ENCODE data around the gene OR1N1. TPM values are rescaled to one million over a fixed set of nuclear protein-coding genes. Genes with fewer than 3 reads are reported as not detected.
A peak's percentile ranks its signal among the peaks of the same experiment; 100 is the strongest.
"Not testable (repeated sequence)": the region's sequence is repeated elsewhere in the genome, so short reads cannot be mapped to it uniquely, and the experiment has no call there.

The OR1N1 gene, protein sequence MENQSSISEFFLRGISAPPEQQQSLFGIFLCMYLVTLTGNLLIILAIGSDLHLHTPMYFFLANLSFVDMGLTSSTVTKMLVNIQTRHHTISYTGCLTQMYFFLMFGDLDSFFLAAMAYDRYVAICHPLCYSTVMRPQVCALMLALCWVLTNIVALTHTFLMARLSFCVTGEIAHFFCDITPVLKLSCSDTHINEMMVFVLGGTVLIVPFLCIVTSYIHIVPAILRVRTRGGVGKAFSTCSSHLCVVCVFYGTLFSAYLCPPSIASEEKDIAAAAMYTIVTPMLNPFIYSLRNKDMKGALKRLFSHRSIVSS
- polyA plus RNA-seq, result not detected

DNA sequence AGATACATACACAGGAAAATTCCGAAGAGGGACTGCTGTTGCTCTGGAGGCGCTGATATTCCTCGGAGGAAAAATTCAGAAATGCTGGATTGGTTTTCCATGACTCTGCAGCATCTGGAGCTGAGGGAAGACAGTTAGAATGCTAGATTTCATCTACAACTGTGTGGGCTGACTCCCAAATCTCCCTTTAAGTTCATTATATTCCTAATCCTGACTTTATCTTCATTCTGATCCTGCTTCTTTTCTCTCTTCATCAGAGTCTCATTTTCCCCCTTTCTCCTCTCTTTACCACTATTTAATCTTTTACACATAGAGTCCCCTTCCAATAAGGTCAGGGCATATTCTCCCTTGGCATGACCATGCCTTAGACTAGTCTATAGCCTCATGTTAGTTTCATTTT lies at the start of gene OR1N1:
OR1N1 (minus strand) TSS at position 101 of the 400 bp plus-strand sequence; CDS start at position 101, 0 bp downstream.
- H3K9me3 Mint-ChIP-seq, result no peaks in the 10 kb centered on the region
- peaks cover 17% of the 10 kb centered on the region for H3K27me3 Mint-ChIP-seq
- H3K4me1 Mint-ChIP-seq, result no peaks in the 10 kb centered on the region
- H3K27ac Mint-ChIP-seq, result no peak within 1 kb of the TSS
- H3K36me3 Mint-ChIP-seq, result peaks cover 2% of the 10 kb centered on the region
- no peak within 1 kb of the TSS for H3K4me3 Mint-ChIP-seq

DNA sequence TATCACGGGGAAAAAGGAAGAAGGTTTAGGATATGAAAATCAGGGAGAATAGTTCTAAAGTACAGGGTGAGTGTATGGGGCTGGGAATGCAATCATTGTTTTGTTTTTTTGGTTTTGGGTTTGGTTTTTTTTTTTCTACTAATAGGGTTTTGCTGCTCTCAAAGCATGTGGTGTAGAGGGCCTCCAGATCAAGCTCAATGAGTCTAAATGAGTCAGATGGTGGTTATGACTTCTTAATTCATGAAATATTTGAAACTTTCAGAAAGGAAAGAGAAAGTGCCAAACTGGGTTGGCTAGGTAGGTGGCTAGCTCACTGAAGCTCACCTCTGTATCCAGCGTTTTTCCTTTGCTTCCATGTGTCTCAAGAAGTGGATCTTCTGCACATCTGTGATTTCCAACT lies 45.4 kb upstream of the OR1N1 start:
- Mint-ChIP-seq H3K27me3 (no peaks in the 10 kb centered on the region), H3K9me3 (peaks cover 0 to 3% (median 2%) of the 10 kb centered on the region in 3 donors), H3K4me1 (no peaks in the 10 kb centered on the region), H3K36me3 (peaks cover 4% of the 10 kb centered on the region), H3K27ac (peak overlapping the region in 1 of 3 donors; percentile 24), H3K4me3 (no peak overlapping the region)

DNA sequence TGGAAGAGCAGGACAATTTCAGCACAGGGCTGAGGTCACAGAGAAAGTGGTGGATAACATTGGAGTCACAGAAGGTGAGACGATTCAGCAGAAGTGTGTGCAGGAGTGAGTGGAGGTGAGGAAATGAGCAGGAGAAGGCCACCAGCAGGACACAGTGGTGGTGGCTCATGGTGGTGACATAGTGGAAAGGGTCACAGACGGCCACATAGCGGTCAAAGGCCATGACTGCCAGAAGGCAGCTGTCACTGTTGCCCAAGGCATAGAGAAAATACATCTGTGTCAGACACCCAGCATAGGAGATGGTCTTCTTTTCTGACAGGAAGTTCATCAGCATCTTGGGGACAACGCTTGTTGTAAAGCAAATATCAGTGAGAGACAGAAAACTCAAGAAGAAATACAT lies 40.8 kb upstream of the OR1N1 start:
- H3K36me3 Mint-ChIP-seq, result peaks cover 5% of the 10 kb centered on the region
- no peaks in the 10 kb centered on the region for H3K4me1 Mint-ChIP-seq
- no peak overlapping the region for H3K27ac Mint-ChIP-seq
- H3K9me3 Mint-ChIP-seq, result peaks cover 0 to 1% (median 1%) of the 10 kb centered on the region in 3 donors
- no peak overlapping the region for H3K4me3 Mint-ChIP-seq
- peaks cover 6% of the 10 kb centered on the region for H3K27me3 Mint-ChIP-seq

DNA sequence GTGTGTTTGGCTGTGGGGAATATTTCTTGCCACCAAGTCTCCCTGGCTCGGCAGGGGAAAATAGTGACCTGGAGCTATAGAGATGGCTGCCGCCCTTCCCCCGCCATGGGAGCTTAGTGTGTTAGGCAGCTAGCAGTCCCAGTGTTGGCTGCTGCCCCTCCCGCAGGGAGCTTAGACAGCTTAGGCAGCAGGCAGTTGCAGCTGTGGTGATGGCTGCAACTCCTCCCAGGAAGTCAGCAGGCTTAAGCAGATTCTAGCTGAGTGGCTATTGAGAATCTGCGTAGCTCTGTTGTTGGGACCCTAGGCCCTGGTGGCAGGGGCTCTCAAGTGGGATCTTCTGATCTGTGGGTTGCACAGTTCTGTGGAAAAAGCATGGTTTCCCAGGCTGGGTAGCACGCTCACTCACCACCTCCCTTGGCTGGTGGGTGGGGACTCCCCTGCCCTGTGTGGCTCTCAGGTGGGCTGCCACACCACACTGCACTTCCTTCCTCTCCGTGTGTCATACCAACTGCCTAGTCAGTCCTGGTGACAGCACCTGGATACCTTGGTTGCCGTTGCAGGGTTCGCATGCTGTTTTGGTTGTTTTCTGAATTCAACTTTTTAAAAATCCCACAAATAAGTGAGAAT lies 35.2 kb upstream of the OR1N1 start:
- no peak overlapping the region for H3K4me3 Mint-ChIP-seq
- no peak overlapping the region for H3K27ac Mint-ChIP-seq
- peaks cover 0 to 5% (median 0%) of the 10 kb centered on the region in 3 donors for H3K4me1 Mint-ChIP-seq
- H3K27me3 Mint-ChIP-seq, result peaks cover 13% of the 10 kb centered on the region
- H3K36me3 Mint-ChIP-seq, result peaks cover 3% of the 10 kb centered on the region
- H3K9me3 Mint-ChIP-seq, result peaks cover 4 to 7% (median 5%) of the 10 kb centered on the region in 3 donors

DNA sequence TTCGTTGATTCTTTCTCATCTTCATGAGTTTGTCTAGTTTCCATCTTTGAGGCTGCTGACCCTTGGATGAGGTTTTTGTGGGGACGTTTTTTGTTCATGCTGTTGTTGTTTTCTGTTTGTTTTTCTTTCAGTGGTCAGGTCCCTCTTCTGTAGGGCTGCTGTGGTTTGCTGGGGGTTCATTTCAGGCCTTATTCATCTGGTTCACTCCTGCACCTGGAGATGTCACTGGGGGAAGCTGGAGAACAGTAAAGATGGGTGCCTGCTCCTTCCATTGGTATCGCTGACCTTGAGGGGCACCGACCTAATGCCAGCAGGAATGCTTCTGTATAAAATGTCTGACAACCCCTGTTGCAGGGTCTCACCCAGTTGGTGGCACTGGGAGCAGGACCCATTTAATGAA lies 34.4 kb upstream of the OR1N1 start:
- H3K36me3 Mint-ChIP-seq, result peaks cover 3% of the 10 kb centered on the region
- H3K27ac Mint-ChIP-seq, result no peak overlapping the region
- H3K4me3 Mint-ChIP-seq, result no peak overlapping the region
- peaks cover 4 to 7% (median 5%) of the 10 kb centered on the region in 3 donors for H3K9me3 Mint-ChIP-seq
- peaks cover 0 to 5% (median 0%) of the 10 kb centered on the region in 3 donors for H3K4me1 Mint-ChIP-seq
- H3K27me3 Mint-ChIP-seq, result peaks cover 13% of the 10 kb centered on the region

DNA sequence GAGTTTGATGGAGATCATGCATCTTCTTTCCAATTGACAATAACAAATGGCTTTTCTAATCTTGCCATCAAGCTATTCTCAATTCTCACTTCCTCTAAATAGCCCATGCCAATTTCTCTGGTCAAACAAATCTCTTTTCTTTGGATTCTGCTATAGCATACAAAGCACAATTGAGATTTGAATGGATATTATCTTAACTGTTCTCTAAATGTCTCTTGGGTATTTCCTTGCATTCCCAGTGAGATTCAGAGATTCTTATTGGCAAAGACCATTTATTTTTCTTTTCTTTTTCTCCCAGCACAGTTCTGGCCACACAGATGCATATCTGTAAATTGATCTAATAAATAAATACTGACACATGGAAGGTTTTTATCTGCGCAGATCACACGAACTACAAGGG lies 25.7 kb upstream of the OR1N1 start, which contains the start of gene OR1N2:
OR1N2 (plus strand) TSS at position 301 of the 400 bp plus-strand sequence. CDS start 100 bp downstream, outside the sequence.
- H3K36me3 Mint-ChIP-seq, result peaks cover 3% of the 10 kb centered on the region
- no peaks in the 10 kb centered on the region for H3K4me1 Mint-ChIP-seq
- peaks cover 0 to 11% (median 6%) of the 10 kb centered on the region in 3 donors for H3K9me3 Mint-ChIP-seq
- peaks cover 5% of the 10 kb centered on the region for H3K27me3 Mint-ChIP-seq
- H3K27ac Mint-ChIP-seq, result no peak within 1 kb of the TSS
- H3K4me3 Mint-ChIP-seq, result no peak within 1 kb of the TSS

DNA sequence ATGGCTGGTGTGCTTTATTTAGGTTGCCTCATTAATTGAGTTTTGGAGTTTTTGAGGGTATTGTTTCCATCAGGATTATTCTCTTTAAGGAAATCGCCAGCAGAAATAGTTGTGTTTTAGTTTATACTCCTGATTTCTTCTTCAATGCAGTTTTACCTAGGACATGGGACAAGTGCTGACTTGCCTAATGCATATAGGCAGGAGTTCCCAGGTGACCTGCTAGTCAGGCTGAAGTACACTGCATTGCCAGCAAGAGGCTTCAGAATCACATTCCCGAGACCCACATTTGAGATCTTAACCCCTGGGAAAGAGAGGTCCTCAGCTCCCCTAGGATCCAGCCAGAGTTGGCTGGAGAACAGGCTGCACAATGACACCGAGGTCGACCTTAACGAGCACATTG lies 24.3 kb upstream of the OR1N1 start:
- Mint-ChIP-seq H3K27me3 (peaks cover 7% of the 10 kb centered on the region), H3K4me3 (no peak overlapping the region), H3K27ac (no peak overlapping the region), H3K9me3 (peaks cover 0 to 11% (median 8%) of the 10 kb centered on the region in 3 donors), H3K4me1 (no peaks in the 10 kb centered on the region), H3K36me3 (peaks cover 3% of the 10 kb centered on the region)

DNA sequence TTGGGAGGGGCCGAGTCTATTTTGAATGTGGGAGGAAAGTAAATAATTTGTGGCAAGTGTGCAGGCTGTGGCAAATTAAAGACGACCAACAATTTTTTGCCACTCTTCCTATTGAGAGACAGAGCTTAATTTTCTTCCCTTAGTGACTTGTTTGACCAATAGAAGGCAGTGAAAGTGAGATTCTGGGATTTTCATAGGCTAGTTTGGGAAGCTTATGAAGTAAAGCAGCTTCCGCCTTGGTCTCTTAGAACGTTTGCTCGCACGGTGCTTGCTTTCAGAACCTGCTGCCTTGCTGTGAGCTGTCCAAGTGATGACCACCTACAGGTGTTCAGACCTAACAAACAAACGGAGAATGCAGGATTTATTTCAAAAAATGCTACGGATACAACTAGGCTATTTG lies 19.1 kb upstream of the OR1N1 start:
- Mint-ChIP-seq H3K27ac (no peak overlapping the region), H3K27me3 (peaks cover 4% of the 10 kb centered on the region), H3K36me3 (peaks cover 3% of the 10 kb centered on the region), H3K4me3 (peak overlapping the region in 1 of 4 donors; percentile 44), H3K9me3 (peaks cover 0 to 11% (median 8%) of the 10 kb centered on the region in 3 donors), H3K4me1 (no peaks in the 10 kb centered on the region)

DNA sequence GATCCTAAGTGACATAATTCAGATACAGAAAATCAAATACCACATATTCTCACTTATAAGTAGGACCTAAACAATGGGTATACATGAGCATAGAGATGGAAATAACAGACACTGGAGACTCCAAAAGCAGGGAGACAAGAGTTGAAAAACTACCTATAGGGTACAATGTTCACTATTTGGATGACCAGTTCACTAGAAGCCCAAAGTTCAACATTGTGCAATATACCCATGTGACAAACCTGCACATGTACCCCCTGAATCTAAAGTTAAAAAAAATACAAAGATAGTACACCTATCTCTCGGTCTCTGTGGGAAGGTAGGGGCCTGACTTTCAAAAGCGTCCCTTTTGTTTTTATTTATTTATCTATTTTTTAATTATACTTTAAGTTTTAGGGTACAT lies 11.7 kb upstream of the OR1N1 start:
- H3K36me3 Mint-ChIP-seq, result no peaks in the 10 kb centered on the region
- H3K4me3 Mint-ChIP-seq, result no peak overlapping the region
- no peak overlapping the region for H3K27ac Mint-ChIP-seq
- H3K27me3 Mint-ChIP-seq, result no peaks in the 10 kb centered on the region
- peaks cover 0 to 3% (median 0%) of the 10 kb centered on the region in 3 donors for H3K9me3 Mint-ChIP-seq
- no peaks in the 10 kb centered on the region for H3K4me1 Mint-ChIP-seq

DNA sequence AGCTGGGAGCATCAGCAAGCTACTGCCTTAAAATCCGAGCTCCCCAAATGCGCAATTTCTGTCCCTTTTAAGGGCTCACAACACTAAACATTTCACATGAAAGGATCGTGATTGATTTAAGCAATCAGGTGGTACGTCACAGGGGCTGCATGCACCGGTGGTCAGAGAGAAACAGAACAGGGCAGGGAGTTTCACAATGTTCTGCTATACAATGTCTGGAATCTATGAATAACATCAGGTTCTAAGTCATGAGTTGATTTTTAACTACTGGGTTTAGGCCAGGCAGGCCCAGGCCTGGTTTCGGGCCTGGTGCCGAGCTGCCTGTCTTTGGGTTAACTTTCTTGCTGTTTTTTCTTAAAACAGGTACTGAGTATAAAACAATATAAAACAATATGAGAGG lies 10.0 kb upstream of the OR1N1 start:
- not testable (repeated sequence) for H3K27ac Mint-ChIP-seq, H3K36me3 Mint-ChIP-seq, H3K27me3 Mint-ChIP-seq, H3K9me3 Mint-ChIP-seq, H3K4me3 Mint-ChIP-seq, H3K4me1 Mint-ChIP-seq

DNA sequence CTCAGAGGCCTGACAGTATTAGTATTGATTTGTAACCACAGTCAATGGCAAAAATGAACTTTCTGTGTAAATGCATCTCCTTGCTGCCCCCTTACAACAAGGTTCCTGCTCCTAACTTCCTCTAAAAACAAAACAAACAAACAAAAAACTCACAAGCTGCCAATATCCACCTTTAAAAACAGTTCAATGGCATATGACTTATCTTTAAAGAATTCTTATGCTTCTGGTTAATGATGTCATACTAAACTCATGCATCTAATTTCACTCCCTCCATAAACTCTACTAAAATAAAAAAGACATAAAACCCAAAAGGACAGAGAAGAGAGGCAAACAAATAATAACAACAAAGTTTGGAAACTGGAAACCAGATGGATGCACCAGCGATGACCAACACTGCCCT lies 9.0 kb upstream of the OR1N1 start:
- Mint-ChIP-seq H3K27me3 (no peaks in the 10 kb centered on the region), H3K27ac (no peak overlapping the region), H3K4me3 (no peak overlapping the region), H3K4me1 (no peaks in the 10 kb centered on the region), H3K36me3 (no peaks in the 10 kb centered on the region), H3K9me3 (peaks cover 0 to 3% (median 0%) of the 10 kb centered on the region in 3 donors)

DNA sequence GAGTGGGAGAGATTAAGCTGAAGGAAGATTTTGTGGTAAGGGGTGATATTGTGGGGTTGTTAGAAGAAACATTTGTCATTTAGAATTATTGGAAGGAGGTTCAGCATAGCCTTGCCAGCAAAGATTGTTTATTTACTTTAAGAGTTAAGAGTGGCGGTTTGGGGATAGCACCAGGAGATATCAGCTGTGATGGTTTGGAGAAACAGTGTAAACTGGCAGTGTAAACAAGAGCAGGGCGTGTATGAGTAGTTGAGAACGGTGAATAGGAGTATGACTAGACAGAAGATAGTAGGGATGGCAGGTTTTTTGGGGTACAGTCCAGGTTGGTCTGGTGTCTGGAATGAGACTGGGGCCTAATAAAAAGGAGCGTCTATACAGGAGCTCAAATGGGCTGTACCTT lies 4.1 kb upstream of the OR1N1 start:
- not testable (repeated sequence) for H3K4me3 Mint-ChIP-seq, H3K36me3 Mint-ChIP-seq, H3K9me3 Mint-ChIP-seq, H3K27me3 Mint-ChIP-seq, H3K4me1 Mint-ChIP-seq, H3K27ac Mint-ChIP-seq

DNA sequence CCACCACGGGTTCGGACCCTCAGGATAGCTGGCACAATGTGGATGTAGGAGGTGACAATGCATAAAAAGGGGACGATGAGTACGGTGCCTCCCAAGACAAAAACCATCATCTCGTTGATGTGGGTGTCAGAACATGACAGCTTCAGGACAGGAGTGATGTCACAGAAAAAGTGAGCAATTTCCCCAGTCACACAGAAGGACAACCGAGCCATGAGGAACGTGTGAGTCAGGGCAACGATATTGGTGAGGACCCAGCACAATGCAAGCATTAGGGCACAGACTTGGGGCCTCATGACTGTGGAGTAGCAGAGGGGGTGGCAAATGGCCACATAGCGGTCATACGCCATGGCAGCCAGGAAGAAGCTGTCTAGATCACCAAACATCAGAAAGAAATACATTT lies 491 bp downstream of the OR1N1 start:
- H3K27ac Mint-ChIP-seq, result no peak overlapping the region

DNA sequence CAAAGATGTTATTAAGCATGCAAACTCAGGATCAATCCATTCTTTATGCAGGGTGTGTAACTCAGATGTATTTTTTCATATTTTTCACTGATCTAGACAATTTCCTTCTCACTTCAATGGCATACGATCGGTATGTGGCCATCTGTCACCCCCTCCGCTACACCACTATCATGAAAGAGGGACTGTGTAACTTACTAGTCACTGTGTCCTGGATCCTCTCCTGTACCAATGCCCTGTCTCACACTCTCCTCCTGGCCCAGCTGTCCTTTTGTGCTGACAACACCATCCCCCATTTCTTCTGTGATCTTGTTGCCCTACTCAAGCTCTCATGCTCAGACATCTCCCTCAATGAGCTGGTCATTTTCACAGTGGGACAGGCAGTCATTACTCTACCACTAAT lies 7.7 kb downstream of the OR1N1 start:
- no peaks in the 10 kb centered on the region for H3K4me1 Mint-ChIP-seq
- no peak overlapping the region for H3K27ac Mint-ChIP-seq
- no peaks in the 10 kb centered on the region for H3K36me3 Mint-ChIP-seq
- peaks cover 7% of the 10 kb centered on the region for H3K27me3 Mint-ChIP-seq
- no peak overlapping the region for H3K4me3 Mint-ChIP-seq
- no peaks in the 10 kb centered on the region for H3K9me3 Mint-ChIP-seq

More for the DNA sequence above, 491 bp downstream of the OR1N1 start:
- Mint-ChIP-seq H3K27me3 (peaks cover 17% of the 10 kb centered on the region), H3K4me1 (no peaks in the 10 kb centered on the region), H3K9me3 (no peaks in the 10 kb centered on the region), H3K36me3 (peaks cover 2% of the 10 kb centered on the region), H3K4me3 (no peak overlapping the region)

DNA sequence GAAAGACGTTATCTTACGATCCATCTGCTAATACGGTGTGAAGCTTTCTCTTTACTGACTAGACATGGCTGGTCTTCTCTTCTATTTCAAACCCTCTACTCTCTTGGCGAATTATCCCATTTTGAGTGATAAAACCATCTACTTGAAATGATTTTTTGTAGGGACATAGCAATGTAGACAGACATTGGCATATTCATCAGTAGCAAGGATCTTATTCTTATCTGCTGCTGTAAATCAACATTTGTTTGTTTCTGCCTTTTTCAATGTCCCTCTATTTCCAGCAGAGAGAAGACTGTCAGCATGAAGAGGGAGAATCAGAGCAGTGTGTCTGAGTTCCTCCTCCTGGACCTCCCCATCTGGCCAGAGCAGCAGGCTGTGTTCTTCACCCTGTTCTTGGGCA lies 8.3 kb downstream of the OR1N1 start, which contains the start of gene OR1J4:
OR1J4 (plus strand) TSS at position 301 of the 400 bp plus-strand sequence; CDS start at position 301, 0 bp downstream.
- Mint-ChIP-seq H3K27me3 (peaks cover 5% of the 10 kb centered on the region), H3K4me1 (no peaks in the 10 kb centered on the region), H3K9me3 (no peaks in the 10 kb centered on the region), H3K4me3 (no peak within 1 kb of the TSS), H3K36me3 (no peaks in the 10 kb centered on the region), H3K27ac (no peak within 1 kb of the TSS)

DNA sequence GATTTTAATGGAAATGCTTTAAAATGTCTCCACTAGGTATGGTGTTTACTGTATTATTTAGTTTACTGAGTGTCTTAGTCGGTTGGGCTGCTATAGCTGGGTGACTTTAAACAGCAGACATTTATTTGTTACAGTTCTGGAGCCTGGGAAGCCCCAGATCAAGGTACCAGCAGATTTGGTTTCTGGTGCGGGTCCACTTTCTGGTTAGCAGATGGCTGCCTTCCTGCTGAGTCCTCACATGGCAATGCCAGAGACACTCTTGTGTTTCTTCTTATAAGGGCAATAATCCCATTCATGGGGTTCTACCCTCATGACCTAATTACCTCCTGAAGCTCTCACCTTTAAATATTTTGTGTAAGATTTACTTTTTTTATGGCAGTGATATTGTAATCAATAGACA lies 8.9 kb downstream of the OR1N1 start:
- Mint-ChIP-seq H3K9me3 (no peaks in the 10 kb centered on the region), H3K4me3 (no peak overlapping the region), H3K27ac (no peak overlapping the region), H3K36me3 (no peaks in the 10 kb centered on the region), H3K4me1 (no peaks in the 10 kb centered on the region), H3K27me3 (peaks cover 2% of the 10 kb centered on the region)
